Right atrium auricular region (tissue), 2 donors: ENCODE data around the gene L3MBTL4. TPM values are rescaled to one million over a fixed set of nuclear protein-coding genes. Genes with fewer than 3 reads are reported as not detected.
"Not testable (repeated sequence)": the region's sequence is repeated elsewhere in the genome, so short reads cannot be mapped to it uniquely, and the experiment has no call there.

Experiments used
- DNase-seq: peaks from one replicate; pipeline ENCODE4 v3.0.0-alpha.2; 2019; ENCODE audit warnings: low spot score
- H3K27ac ChIP-seq, 2 donors: fragments of 200-600 bp; sonication (generic); 1 replicate in 1 of 2; 2 replicates in 1 of 2; pipeline ENCODE4 v1.5.1; 2016 to 2019
- H3K27me3 ChIP-seq, 2 donors: fragments of 200-600 bp; sonication (generic); one replicate each; pipeline versions ENCODE4 v1.5.1 to v1.6.0; 2017 to 2019
- H3K36me3 ChIP-seq: fragments of 200-600 bp; sonication (generic); one replicate; pipeline ENCODE4 v1.5.1; 2016
- H3K4me1 ChIP-seq, 2 donors: fragments of 200-600 bp; sonication (generic); one replicate each; pipeline versions ENCODE4 v1.5.1 to v1.6.0; 2017 to 2019
- H3K4me3 ChIP-seq, 2 donors: fragments of 200-600 bp; sonication (generic); 1 replicate in 1 of 2; 2 replicates in 1 of 2; pipeline ENCODE4 v1.5.1; 2017 to 2019; ENCODE audit warnings: mild to moderate bottlenecking in 1 of 2, moderate library complexity in 1 of 2
- H3K9me3 ChIP-seq, 2 donors: fragments of 200-600 bp; sonication (generic); one replicate each; pipeline ENCODE4 v1.5.1; 2019
- total RNA-seq, 2 donors: library from RNA; depleted of rRNA; stranded (reverse); fragments of >200 nt; gene quantifications; one replicate each; pipeline ENCODE4 v1.1.0, GENCODE V29; 2016
- TF ChIP-seq, protein P1 (sequence below), 2 donors: fragments of 200-600 bp; sonication (generic); IDR thresholded peaks; one replicate each; pipeline ENCODE4 v1.5.1; 2019; ENCODE audit warnings: antibody characterized with exemption in 2 of 2

L3MBTL4 gene
- total RNA-seq, 2 donors from 2014 or later: 6.6 to 10.5 TPM

DNA sequence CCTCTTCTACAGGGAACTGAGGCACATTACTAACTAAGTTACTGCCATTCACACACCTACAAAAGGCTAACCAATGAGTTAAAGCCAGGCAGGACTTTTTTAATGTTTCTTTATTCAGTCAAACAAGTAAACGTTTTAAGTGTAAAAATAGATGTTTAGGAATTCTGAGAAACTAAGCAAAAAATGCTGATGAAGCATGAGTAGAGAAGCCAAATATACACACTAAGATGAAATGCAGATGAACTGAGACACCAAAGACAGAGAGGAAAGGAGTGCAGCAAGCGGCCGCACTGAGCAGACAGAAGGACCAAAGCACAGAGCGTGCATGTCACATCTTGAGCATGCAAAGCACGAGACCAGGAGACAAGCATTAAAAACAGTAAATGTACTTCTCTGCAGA, 17.9 kb downstream of the L3MBTL4 start:
- H3K4me1 ChIP-seq: no peaks in the 10 kb centered on the region
- TF ChIP-seq, protein P1, sequence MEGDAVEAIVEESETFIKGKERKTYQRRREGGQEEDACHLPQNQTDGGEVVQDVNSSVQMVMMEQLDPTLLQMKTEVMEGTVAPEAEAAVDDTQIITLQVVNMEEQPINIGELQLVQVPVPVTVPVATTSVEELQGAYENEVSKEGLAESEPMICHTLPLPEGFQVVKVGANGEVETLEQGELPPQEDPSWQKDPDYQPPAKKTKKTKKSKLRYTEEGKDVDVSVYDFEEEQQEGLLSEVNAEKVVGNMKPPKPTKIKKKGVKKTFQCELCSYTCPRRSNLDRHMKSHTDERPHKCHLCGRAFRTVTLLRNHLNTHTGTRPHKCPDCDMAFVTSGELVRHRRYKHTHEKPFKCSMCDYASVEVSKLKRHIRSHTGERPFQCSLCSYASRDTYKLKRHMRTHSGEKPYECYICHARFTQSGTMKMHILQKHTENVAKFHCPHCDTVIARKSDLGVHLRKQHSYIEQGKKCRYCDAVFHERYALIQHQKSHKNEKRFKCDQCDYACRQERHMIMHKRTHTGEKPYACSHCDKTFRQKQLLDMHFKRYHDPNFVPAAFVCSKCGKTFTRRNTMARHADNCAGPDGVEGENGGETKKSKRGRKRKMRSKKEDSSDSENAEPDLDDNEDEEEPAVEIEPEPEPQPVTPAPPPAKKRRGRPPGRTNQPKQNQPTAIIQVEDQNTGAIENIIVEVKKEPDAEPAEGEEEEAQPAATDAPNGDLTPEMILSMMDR (IDR thresholded peaks at IDR 0.05): no peak
- no peaks in the 10 kb centered on the region for H3K36me3 ChIP-seq
- peaks cover 0 to 9% of the 10 kb centered on the region in 2 donors for H3K9me3 ChIP-seq
- H3K4me3 ChIP-seq: no peak overlapping the region
- H3K27ac ChIP-seq: no peak overlapping the region
- H3K27me3 ChIP-seq: no peaks in the 10 kb centered on the region
- no peak for DNase-seq

DNA sequence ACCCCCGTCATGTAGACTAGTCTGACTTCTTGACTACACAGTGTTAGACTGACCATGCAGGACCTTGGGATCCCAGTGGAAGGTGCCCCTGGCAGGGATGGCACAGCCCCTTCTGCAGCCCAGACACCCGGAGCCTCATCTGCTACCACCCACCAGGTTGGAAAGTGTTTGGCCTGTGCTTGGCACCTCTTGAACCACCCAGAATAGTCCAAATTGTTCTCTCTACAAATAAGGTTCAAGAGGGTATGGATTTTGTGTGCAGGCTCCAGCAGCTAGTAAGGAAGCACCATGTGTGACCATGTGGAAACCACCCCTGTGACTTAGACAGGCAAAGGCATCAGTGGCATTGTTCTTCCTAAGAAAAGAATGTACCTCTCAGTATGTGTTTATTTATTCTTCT, 18.4 kb downstream of the L3MBTL4 start:
- Histone ChIP-seq H3K27ac (no peak overlapping the region), H3K4me1 (no peaks in the 10 kb centered on the region), H3K9me3 (peaks cover 0 to 14% of the 10 kb centered on the region in 2 donors), H3K27me3 (no peaks in the 10 kb centered on the region), H3K36me3 (no peaks in the 10 kb centered on the region), H3K4me3 (no peak overlapping the region)
- TF ChIP-seq, protein P1 (IDR thresholded peaks at IDR 0.05): no peak
- DNase-seq: no peak

DNA sequence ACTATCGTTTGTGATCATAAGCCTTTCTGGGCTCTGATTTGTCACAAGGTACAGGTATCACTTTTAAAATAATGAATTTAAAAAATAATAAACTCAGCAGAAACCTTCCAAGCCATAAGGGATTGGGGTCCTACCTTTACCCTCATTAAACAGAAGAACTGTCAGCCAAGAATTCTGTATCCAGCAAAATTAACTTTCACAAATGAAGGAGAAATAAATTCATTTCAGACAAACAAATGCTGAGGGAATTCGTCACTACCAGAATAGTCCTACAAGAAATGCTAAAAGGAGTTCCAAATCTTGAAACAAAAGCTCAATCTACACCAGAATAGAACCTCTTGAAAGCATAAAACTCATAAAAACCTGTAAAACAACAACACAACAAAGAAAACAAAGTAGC, 25.7 kb downstream of the L3MBTL4 start:
- TF ChIP-seq, protein P1 (IDR thresholded peaks at IDR 0.05): no peak
- Histone ChIP-seq H3K4me1 (no peaks in the 10 kb centered on the region), H3K9me3 (peaks cover 0 to 45% of the 10 kb centered on the region in 2 donors), H3K27me3 (no peaks in the 10 kb centered on the region), H3K27ac (no peak overlapping the region), H3K36me3 (no peaks in the 10 kb centered on the region), H3K4me3 (no peak overlapping the region)
- no peak for DNase-seq

GRCh38 chr18:6382963-6383362, 31.7 kb downstream of the L3MBTL4 start:
- H3K36me3 ChIP-seq: no peaks in the 10 kb centered on the region
- TF ChIP-seq, protein P1 (IDR thresholded peaks at IDR 0.05): no peak

DNA sequence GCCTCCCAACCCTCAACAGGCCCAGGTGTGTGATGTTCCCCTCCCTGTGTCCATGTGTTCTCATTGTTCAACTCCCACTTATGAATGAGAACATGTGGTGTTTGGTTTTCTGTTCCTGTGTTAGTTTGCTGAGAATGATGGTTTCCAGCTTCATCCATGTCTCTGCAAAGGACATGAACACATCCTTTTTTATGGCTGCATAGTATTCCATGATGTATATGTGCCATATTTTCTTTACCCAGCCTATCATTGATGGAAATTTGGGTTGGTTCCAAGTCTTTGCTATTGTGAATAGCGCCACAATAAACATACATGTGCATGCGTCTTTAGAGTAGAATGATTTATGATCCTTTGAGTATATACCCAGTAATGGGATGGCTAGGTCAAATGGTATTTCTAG, 37.2 kb downstream of the L3MBTL4 start:
- H3K4me3 ChIP-seq, DNase-seq, H3K27me3 ChIP-seq, H3K36me3 ChIP-seq, H3K9me3 ChIP-seq, H3K27ac ChIP-seq: not testable (repeated sequence)
- H3K4me1 ChIP-seq: peaks cover 0 to 16% of the 10 kb centered on the region in 2 donors

More at GRCh38 chr18:6382963-6383362, 31.7 kb downstream of the L3MBTL4 start:
- Histone ChIP-seq H3K4me3 (no peak overlapping the region), H3K27ac (no peak overlapping the region), H3K4me1 (no peaks in the 10 kb centered on the region), H3K27me3 (no peaks in the 10 kb centered on the region), H3K9me3 (no peaks in the 10 kb centered on the region)
- no peak for DNase-seq

DNA sequence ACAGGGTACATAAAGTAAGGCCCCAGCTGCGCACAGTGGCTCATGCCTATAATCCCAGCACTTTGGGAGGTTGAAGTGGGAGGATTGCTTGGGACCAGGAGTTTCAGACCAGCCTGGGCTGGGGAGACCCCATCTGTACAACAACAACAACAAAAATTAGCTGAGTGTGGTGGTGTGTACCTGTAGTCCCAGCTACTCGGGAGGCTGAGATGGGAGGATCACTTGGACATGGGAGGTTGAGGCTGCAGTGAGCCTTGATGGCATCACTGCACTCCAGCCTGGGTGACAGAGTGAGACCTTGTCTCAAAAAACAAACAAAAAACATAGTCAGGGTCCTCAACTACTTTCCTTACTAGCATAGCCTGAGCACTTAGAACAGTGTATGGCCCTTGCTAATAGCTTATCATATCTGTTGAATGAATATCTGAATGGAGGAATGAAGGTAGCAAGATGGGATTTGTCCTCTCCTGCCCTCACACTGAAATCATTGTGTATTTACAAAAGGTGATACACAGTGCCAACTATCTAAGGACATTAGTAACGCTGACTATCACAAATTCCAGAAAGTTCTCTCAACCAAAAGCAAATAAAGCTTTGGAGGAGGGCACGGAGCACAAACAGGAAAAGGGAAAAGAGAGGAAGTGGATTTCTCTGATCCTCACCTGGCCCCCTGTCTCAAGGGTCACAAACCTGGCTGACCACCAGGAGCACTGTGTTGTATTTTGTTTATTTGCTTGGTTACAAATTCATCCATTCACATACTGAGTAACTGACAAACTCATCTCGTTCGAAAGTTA, 38.1 kb downstream of the L3MBTL4 start:
- TF ChIP-seq, protein P1 (IDR thresholded peaks at IDR 0.05): no peak
- Histone ChIP-seq H3K27ac (no peak overlapping the region), H3K9me3 (no peaks in the 10 kb centered on the region), H3K27me3 (no peaks in the 10 kb centered on the region), H3K36me3 (no peaks in the 10 kb centered on the region), H3K4me3 (no peak overlapping the region), H3K4me1 (peaks cover 0 to 16% of the 10 kb centered on the region in 2 donors)
- DNase-seq: no peak
